ENCODE results near the gene TAGLN3. TPM values are rescaled to one million over a fixed set of nuclear protein-coding genes. Genes with fewer than 3 reads are reported as not detected.
A peak's percentile ranks its signal among the peaks of the same experiment; 100 is the strongest.

Gene TAGLN3
- total RNA-seq, 1 donor from 2014 or later: 0.74 TPM

DNA sequence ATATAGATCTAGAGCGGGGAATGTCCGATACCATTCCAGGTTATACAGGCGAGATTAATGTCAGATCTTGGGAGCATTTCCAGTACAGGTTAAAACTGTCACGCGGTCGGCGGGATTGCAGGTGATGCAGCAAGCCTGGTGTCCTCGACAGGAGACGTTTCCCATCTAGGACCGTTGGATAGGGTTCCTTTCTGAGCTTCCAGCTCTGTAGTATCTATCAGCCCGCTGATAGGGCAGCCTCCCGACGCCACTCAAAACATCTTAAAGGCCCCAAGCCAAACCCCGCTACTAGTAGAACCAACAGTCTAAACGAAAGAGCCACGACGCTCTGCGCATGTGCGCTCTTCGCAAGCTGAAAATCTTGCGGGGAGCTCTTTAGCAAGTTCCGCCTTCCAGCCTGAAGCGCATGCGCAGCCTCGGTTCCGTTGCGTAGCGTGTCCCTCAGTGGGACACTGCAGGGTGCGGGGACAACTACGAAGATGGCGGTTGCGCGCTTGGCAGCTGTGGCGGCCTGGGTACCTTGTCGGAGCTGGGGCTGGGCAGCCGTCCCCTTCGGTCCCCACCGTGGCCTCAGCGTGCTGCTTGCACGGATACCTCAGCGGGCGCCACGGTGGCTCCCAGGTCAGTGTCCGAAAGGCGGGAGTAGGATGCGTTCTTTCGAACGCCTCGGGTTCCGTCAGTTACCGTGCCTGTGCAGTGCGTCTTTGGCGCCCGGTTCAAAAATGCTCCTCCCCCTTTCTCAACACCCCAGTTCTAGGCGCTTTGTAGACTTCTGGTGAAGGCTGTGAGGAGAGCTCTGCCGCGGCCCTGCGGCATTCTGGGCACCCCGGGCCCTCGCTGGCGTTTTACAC is 19.9 kb upstream of the TAGLN3 start, which contains the start of gene ABHD10:
Gene ABHD10, plus strand, starts transcription at position 444 of the 851 bp plus-strand sequence. Its CDS starts 36 bp downstream, at position 480.
- H3K27ac ChIP-seq (replicated peaks): peak within 1 kb of the TSS; percentile 94
- no peaks in the 10 kb centered on the region for H3K27me3 ChIP-seq (ENCODE audit: low read depth)
- H3K4me3 ChIP-seq: peak within 1 kb of the TSS; percentile 91
- intact Hi-C loops (cut with micrococcal nuclease): no loop called here
- peaks cover 15% of the 10 kb centered on the region for H3K36me3 ChIP-seq
- no peak for TF ChIP-seq CTCF (IDR thresholded peaks at IDR 0.05; ENCODE audit: borderline replicate concordance)
- H3K9me3 ChIP-seq (replicated peaks): no peaks in the 10 kb centered on the region
- H3K4me1 ChIP-seq: peaks cover 45% of the 10 kb centered on the region
- peak; percentile 97 for DNase-seq

DNA sequence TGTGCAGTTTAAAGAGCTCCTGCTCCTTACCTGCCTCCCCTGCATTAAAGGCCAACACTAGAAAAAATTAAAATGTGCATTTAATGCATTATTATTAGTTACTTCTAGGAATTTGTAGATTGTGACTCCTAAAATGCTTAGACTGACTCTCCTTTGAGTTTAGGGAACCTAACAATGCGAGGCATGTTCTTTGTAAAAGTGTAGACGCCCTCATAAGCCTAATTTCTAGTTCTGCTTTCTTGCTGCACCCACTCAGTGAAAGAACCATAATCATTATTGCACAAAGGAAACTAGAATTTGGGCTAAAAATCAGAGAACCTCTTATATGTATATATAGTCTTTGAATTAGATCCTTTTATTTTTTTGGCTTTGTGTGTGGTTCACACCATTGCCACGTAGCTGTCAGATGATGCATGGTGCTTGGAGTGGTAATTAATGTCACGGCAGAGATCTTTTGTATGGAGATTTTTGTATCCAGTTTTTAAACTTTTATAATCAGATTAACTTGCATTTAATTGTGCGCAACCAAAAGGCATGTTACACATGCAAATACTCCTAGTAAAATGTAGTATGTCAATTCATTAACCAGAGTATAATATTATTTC is 19.2 kb upstream of the TAGLN3 start:
- TF ChIP-seq CTCF (IDR thresholded peaks at IDR 0.05; ENCODE audit: borderline replicate concordance): no peak

DNA sequence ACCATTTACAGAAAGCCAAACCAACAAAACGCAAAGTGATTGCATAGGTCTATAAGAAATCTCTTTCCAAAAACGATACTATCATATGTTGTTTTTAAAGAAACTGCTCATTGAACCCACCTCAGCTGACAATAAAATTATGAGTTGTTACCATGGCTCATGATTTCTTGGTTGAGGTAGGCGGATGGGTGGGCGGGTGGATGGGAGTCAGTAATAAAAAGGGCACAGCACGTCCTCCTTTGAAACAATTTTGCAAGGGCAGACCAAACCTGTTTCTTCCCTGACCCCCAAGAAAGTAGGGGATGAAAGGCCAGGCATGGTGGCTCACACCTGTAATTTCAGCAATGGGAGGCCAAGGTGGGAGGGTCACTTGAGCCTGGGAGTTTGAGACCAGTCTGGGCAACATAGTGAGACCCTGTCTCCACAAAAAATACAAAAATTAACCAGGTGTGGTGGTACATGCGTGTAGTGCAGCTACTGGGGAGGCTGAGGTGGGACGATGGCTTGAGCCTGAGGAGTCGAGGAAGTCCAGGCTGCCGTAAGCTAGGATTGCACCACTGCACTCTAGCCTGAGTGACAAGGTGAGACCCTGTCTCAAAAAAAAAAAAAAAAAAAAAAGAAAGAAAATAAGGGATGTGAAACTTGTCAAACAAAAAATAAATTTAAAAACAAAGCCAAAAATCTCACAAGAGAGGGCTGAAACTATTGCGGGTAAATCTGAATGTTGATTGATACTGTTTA is 17.8 kb upstream of the TAGLN3 start:
- TF ChIP-seq CTCF (IDR thresholded peaks at IDR 0.05; ENCODE audit: borderline replicate concordance): no peak

More for the DNA sequence above, 19.2 kb upstream of the TAGLN3 start:
- DNase-seq: no peak
- Histone ChIP-seq H3K27me3 (ENCODE audit: low read depth) (no peaks in the 10 kb centered on the region), H3K4me1 (peaks cover 45% of the 10 kb centered on the region), H3K27ac (replicated peaks) (peak overlapping the region; percentile 94), H3K4me3 (peak overlapping the region; percentile 91), H3K9me3 (replicated peaks) (no peaks in the 10 kb centered on the region), H3K36me3 (peaks cover 8% of the 10 kb centered on the region)
- intact Hi-C loops (cut with micrococcal nuclease): no loop called here

DNA sequence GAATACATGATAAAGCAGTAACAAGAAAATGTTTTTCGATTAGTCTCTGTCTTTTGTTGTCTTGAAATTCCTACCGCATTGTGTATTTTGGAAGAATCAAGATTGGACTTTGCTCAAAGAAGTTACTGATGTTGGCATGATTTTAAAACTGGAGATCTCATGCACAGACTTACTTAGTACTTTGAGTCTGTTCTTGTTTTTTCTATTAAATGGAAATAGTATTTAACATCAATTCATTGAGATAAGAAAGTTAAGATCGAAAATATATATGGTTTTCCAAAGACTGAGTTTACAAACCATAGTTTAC is 17.3 kb upstream of the TAGLN3 start:
- no peaks in the 10 kb centered on the region for H3K9me3 ChIP-seq (replicated peaks)
- no peaks in the 10 kb centered on the region for H3K27me3 ChIP-seq (ENCODE audit: low read depth)
- no peak overlapping the region for H3K27ac ChIP-seq (replicated peaks)
- peaks cover 45% of the 10 kb centered on the region for H3K4me1 ChIP-seq
- no peak for TF ChIP-seq CTCF (IDR thresholded peaks at IDR 0.05; ENCODE audit: borderline replicate concordance)
- intact Hi-C loops (cut with micrococcal nuclease): no loop called here
- H3K4me3 ChIP-seq: no peak overlapping the region
- H3K36me3 ChIP-seq: peaks cover 6% of the 10 kb centered on the region
- no peak for DNase-seq

More for the DNA sequence above, 17.8 kb upstream of the TAGLN3 start:
- peaks cover 45% of the 10 kb centered on the region for H3K4me1 ChIP-seq
- no peaks in the 10 kb centered on the region for H3K27me3 ChIP-seq (ENCODE audit: low read depth)
- peaks cover 1% of the 10 kb centered on the region for H3K36me3 ChIP-seq
- H3K27ac ChIP-seq (replicated peaks): no peak overlapping the region
- no peak for DNase-seq
- H3K9me3 ChIP-seq (replicated peaks): no peaks in the 10 kb centered on the region
- H3K4me3 ChIP-seq: no peak overlapping the region
- intact Hi-C loops (cut with micrococcal nuclease): no loop called here

DNA sequence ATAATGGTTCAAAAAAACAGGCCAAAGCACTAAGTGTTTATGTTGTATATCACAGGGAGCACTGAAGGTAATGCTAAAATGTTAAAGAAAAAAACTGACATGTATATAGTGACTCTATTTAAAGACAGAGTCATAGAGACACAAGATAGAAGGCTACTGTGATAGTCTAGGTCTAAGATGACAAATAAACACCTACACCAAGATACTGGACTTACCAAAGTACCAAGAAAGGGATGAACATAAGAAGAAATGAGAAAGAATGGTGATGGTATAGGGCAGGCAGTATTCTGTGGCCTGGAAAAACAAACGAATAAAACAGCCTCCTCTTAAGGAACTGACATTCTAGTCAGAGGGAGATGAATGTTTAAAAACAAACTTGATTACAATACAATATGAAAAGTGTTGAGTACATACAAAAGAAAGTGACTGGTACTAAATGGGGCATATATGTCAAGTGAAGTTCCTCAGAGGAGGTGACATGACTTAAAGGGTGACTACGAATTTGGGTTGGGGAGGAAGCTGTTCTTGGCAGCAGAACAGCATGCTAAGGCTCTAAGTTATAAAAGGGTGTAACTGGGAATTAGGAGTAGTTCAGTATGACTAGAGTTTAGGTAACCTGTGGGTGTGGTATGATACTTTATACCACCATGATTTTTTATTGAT is 14.0 kb upstream of the TAGLN3 start:
- Histone ChIP-seq H3K27ac (replicated peaks) (no peak overlapping the region), H3K4me3 (no peak overlapping the region), H3K9me3 (replicated peaks) (no peaks in the 10 kb centered on the region), H3K27me3 (ENCODE audit: low read depth) (no peaks in the 10 kb centered on the region), H3K36me3 (peaks cover 29% of the 10 kb centered on the region), H3K4me1 (peaks cover 34% of the 10 kb centered on the region)
- no peak for TF ChIP-seq CTCF (IDR thresholded peaks at IDR 0.05; ENCODE audit: borderline replicate concordance)
- intact Hi-C loops (cut with micrococcal nuclease): no loop called here
- no peak for DNase-seq

Data from left ventricle myocardium inferior (tissue), 1 donor.